Activated T-cell treated with anti-CD3 and anti-CD28 coated beads, Interleukin-2, amount 50 U/mL, for 24 hours (primary cell): ENCODE data around the gene CCP110.
"Not testable (repeated sequence)": the region's sequence is repeated elsewhere in the genome, so short reads cannot be mapped to it uniquely, and the experiment has no call there.

Experiments
- DNase-seq: peaks from one replicate; pipeline ENCODE4 v3.0.0-alpha.2; 2020
- H3K27ac Mint-ChIP-seq: 2 replicates; pipeline ENCODE4 v1.8.0; 2020; ENCODE audit warnings: mild to moderate bottlenecking, mixed read lengths
- H3K27me3 Mint-ChIP-seq: 2 replicates; pipeline ENCODE4 v1.8.0; 2020; ENCODE audit warnings: mixed read lengths
- H3K36me3 Mint-ChIP-seq: 2 replicates; pipeline ENCODE4 v1.8.0; 2020; ENCODE audit warnings: low read depth, mixed read lengths
- H3K4me1 Mint-ChIP-seq: 2 replicates; pipeline ENCODE4 v1.8.0; 2020; ENCODE audit warnings: low read depth, mixed read lengths
- H3K4me3 Mint-ChIP-seq: 2 replicates; pipeline ENCODE4 v1.8.0; 2020; ENCODE audit warnings: mild to moderate bottlenecking, moderate library complexity, mixed read lengths
- H3K9me3 Mint-ChIP-seq: 2 replicates; pipeline ENCODE4 v1.8.0; 2020; ENCODE audit warnings: mixed read lengths

CCP110 gene

DNA sequence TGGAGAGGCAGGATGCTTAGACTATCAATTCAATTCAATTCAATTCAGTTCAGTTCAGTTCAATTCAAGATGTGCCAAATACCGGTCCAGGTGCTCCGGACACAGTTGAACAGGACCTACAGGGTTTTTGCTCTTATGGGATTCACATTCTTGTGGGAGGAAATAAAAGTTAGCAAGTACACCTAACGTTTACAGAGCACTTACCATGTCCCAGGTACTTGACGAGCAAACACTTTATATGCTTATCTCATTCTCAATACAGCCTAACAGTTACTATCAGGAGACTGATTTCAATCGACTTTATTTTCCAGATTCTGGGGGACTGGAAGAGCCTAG, 1.4 kb upstream of the CCP110 start:
- no peak for DNase-seq
- H3K36me3 Mint-ChIP-seq = peaks cover 36% of the 10 kb centered on the region
- H3K4me3 Mint-ChIP-seq = peak overlapping the region; percentile 92
- H3K27ac Mint-ChIP-seq = peak overlapping the region; percentile 92
- no peaks in the 10 kb centered on the region for H3K9me3 Mint-ChIP-seq
- H3K4me1 Mint-ChIP-seq = peaks cover 57% of the 10 kb centered on the region
- no peaks in the 10 kb centered on the region for H3K27me3 Mint-ChIP-seq

DNA sequence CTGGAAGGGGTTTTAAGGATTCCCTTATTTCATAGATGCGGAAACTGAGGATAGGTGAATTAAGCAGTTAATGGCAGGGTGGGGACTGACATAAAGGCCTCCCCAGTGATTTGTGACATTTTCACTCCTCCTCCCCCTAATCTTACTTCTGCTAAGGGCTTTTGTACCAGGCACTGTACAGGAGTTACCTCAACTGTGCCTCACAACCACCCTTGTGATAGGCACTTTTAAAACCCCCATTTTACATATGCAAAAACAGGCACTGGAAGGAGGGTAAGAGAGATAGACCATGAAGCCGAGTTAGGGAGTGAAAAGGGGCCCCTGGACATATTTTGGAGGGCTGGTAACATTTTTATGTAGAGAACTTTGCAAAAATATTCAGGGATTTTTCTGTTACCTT, 982 bp upstream of the CCP110 start:
- Mint-ChIP-seq H3K36me3 (peaks cover 34% of the 10 kb centered on the region), H3K27ac (no peak overlapping the region), H3K27me3 (no peaks in the 10 kb centered on the region), H3K4me3 (no peak overlapping the region), H3K9me3 (no peaks in the 10 kb centered on the region), H3K4me1 (peaks cover 53% of the 10 kb centered on the region)
- DNase-seq = no peak

DNA sequence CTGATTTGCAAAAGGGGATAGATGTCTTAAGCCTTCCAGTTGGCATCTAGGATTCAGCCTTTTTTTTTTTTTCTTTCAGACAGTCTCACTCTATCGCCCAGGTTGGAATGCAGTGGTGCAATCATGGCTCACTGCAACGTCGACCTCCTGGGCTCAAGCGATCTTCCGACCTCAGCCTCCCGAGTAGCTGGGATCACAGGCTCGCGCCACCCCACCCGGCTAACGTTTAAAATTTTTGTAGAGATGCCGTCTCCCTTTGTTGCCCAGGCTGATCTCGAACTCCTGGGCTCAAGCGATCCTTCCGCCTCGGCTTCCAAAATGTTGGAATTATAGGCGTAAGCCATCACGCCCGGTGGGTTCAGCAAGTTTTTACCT, 571 bp upstream of the CCP110 start:
- Mint-ChIP-seq H3K36me3 (peaks cover 36% of the 10 kb centered on the region), H3K27ac (peak overlapping the region; percentile 63), H3K4me1 (peaks cover 51% of the 10 kb centered on the region), H3K9me3 (no peaks in the 10 kb centered on the region), H3K27me3 (no peaks in the 10 kb centered on the region), H3K4me3 (peak overlapping the region; percentile 91)
- no peak for DNase-seq

DNA sequence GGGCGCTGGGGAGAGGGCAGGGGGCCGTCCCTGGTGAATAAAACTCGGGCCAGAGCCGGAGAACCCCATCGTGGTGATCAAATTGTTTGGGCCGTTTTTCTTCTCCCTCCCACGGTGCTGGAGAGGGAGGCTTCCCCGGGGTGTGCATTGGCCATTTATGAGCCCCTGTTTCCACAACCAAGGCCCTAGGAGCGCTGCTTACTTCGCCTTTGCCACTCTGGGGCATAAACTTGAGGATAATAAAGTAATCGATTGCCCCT, 544 bp downstream of the CCP110 start:
- H3K36me3 Mint-ChIP-seq = peaks cover 38% of the 10 kb centered on the region
- peak overlapping the region; percentile 91 for H3K4me3 Mint-ChIP-seq
- H3K9me3 Mint-ChIP-seq = no peaks in the 10 kb centered on the region
- peaks cover 42% of the 10 kb centered on the region for H3K4me1 Mint-ChIP-seq
- no peaks in the 10 kb centered on the region for H3K27me3 Mint-ChIP-seq
- peak overlapping the region; percentile 70 for H3K27ac Mint-ChIP-seq
- DNase-seq = no peak

DNA sequence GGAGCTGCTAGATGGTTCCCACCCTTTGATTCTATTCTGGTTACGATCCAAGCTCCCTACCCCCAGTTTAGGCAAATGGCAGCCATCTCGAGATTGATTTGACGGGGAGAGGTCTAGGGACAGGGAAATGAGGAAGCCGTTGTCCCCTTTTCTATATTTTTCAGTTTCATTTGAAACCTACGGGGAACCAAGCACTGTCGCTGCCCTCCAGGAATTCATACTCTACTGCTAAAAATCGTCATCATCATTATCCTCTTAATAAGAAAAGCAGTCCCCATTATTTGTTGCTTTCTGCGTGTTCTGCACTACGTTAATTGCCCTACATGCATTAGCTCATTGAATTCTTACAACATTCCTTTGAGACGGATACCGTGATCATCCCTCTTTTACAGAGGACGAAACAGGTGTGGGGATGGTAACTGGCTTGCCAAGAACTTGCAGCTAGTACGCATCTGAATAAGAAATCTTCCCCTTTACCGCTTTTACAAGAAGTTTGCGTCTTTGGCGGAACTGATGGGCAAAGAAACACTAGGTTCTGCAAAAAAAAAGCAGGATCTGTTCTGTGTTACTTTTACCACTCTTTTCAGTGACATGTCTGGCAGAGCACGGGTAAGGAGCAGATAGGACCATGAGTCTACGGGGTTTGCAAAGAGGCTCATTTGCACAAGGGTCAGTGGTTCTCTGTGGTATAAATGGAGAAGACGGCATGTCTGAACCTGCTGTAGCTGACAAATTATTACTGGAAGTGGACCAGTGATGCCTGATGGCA, 1.1 kb downstream of the CCP110 start:
- no peaks in the 10 kb centered on the region for H3K9me3 Mint-ChIP-seq
- no peaks in the 10 kb centered on the region for H3K27me3 Mint-ChIP-seq
- DNase-seq = no peak
- peak overlapping the region; percentile 91 for H3K4me3 Mint-ChIP-seq
- H3K36me3 Mint-ChIP-seq = peaks cover 42% of the 10 kb centered on the region
- H3K4me1 Mint-ChIP-seq = peaks cover 38% of the 10 kb centered on the region
- peak overlapping the region; percentile 70 for H3K27ac Mint-ChIP-seq

GRCh38 chr16:19525385-19525723, 1.6 kb downstream of the CCP110 start:
- no peaks in the 10 kb centered on the region for H3K9me3 Mint-ChIP-seq

GRCh38 chr16:19527161-19527560, 3.4 kb downstream of the CCP110 start:
- DNase-seq = no peak
- Mint-ChIP-seq H3K27me3 (no peaks in the 10 kb centered on the region), H3K9me3 (no peaks in the 10 kb centered on the region), H3K4me3 (no peak overlapping the region), H3K36me3 (peaks cover 51% of the 10 kb centered on the region), H3K27ac (no peak overlapping the region), H3K4me1 (peaks cover 27% of the 10 kb centered on the region)

More at GRCh38 chr16:19525385-19525723, 1.6 kb downstream of the CCP110 start:
- H3K36me3 Mint-ChIP-seq = peaks cover 46% of the 10 kb centered on the region
- H3K4me3 Mint-ChIP-seq = peak overlapping the region; percentile 91
- DNase-seq = no peak
- no peak overlapping the region for H3K27ac Mint-ChIP-seq
- peaks cover 35% of the 10 kb centered on the region for H3K4me1 Mint-ChIP-seq
- H3K27me3 Mint-ChIP-seq = no peaks in the 10 kb centered on the region

- DNase-seq = no peak
- Mint-ChIP-seq H3K4me3 (no peak overlapping the region), H3K36me3 (peaks cover 65% of the 10 kb centered on the region), H3K27me3 (no peaks in the 10 kb centered on the region), H3K9me3 (no peaks in the 10 kb centered on the region), H3K27ac (no peak overlapping the region), H3K4me1 (peaks cover 19% of the 10 kb centered on the region)
These were observed 4.9 kb downstream of the CCP110 start for GRCh38 chr16:19528666-19529065.

DNA sequence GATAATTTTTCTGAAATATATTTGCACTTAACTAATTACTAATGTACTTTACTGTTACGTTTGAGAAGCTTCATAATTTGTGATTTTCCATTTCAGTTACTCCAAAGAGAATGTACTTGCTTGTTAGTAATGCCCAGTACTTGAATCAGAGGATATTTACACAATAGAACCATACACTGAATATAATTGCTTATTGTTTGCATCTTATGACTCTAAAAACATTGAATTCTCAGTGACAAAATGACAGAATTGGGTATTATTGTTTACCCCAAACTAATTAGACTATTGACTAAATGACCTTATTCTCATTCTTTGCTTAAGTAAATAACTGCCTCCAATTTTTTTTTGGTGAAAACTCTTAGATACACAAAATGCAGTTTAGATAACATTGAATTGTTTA, 8.9 kb downstream of the CCP110 start:
- Mint-ChIP-seq H3K27me3 (no peaks in the 10 kb centered on the region), H3K4me3 (no peak overlapping the region), H3K4me1 (peaks cover 4% of the 10 kb centered on the region), H3K27ac (no peak overlapping the region), H3K36me3 (peaks cover 87% of the 10 kb centered on the region), H3K9me3 (no peaks in the 10 kb centered on the region)
- DNase-seq = no peak

DNA sequence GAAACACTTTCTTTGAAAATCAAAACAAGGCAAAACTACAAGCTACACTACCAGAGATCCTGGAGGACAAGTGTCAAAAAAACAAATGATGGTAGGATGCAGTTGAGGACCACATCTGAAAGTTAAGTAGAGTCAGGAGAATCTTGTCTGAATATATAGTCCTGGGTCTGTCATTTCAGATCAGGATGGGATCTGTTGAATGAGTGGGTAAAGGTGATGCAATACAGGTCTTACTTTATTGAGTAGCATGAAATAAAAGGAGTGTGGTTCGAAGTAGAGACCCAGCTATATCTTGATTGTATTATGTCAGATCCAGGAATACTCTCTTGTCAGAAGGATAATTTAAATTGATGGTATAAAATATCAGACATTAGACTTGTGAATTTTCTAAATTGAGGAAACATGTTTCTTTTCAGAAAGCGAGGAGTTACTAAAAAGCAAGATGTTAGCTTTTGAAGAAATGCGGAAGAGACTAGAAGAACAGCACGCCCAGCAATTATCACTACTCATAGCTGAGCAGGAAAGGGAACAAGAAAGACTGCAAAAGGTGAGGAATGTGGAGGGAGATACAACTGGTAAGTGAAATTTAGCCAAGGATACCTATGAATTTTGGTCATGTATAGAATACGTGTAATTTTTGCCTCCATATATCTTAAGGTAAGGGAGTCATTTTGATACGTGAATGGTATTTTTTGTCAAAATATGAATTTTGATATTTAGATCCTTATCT, 16.7 kb downstream of the CCP110 start:
- peaks cover 91% of the 10 kb centered on the region for H3K36me3 Mint-ChIP-seq

DNA sequence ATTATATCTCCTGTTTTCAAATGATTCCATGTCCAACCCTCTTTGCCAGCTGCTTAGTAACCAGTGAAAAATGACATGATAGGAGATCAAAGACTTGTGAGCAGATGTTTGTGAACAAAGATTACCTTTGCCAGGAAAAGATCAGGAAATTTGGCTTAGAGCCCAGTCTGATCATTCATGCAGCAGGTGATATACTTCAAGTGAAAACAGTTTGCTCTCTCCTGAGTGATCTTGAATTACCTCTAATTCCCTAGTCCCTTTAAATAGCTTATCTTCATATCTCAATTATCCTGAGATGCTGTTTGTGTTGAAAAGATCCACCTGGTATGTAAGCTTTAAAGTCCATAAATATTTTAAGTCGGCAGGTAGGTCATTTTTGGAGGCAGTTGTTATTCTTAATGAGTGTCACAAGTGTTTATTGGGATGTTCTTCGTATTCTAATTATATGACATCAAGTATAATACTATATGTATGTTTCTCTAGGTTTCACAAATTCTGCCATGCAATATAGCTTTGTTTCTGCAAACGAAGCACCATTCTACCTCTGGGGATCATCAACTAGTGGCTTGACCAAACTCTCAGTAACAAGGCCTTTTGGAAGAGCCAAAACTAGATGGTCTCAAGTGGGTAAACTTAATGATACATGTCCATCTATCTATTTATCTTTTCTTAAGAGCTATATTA, 18.5 kb downstream of the CCP110 start:
- Mint-ChIP-seq H3K4me3 (no peak overlapping the region), H3K4me1 (no peaks in the 10 kb centered on the region), H3K27me3 (no peaks in the 10 kb centered on the region), H3K36me3 (peaks cover 88% of the 10 kb centered on the region), H3K27ac (no peak overlapping the region), H3K9me3 (no peaks in the 10 kb centered on the region)
- no peak for DNase-seq

More for the DNA sequence above, 16.7 kb downstream of the CCP110 start:
- Mint-ChIP-seq H3K27ac (no peak overlapping the region), H3K4me1 (no peaks in the 10 kb centered on the region), H3K4me3 (no peak overlapping the region), H3K9me3 (no peaks in the 10 kb centered on the region), H3K27me3 (no peaks in the 10 kb centered on the region)
- DNase-seq = no peak

- not testable (repeated sequence) for H3K27me3 Mint-ChIP-seq, DNase-seq, H3K4me1 Mint-ChIP-seq, H3K27ac Mint-ChIP-seq, H3K4me3 Mint-ChIP-seq, H3K9me3 Mint-ChIP-seq
- peaks cover 88% of the 10 kb centered on the region for H3K36me3 Mint-ChIP-seq
These were observed 19.7 kb downstream of the CCP110 start for GRCh38 chr16:19543278-19543996.

- Mint-ChIP-seq H3K4me3 (no peak overlapping the region), H3K27me3 (no peaks in the 10 kb centered on the region), H3K27ac (no peak overlapping the region), H3K9me3 (no peaks in the 10 kb centered on the region), H3K36me3 (peaks cover 87% of the 10 kb centered on the region), H3K4me1 (peaks cover 4% of the 10 kb centered on the region)
- no peak for DNase-seq
These were observed 24.4 kb downstream of the CCP110 start for GRCh38 chr16:19548144-19548543.

- Mint-ChIP-seq H3K9me3 (no peaks in the 10 kb centered on the region), H3K36me3 (peaks cover 78% of the 10 kb centered on the region), H3K4me1 (peaks cover 13% of the 10 kb centered on the region), H3K27ac (no peak overlapping the region), H3K27me3 (no peaks in the 10 kb centered on the region), H3K4me3 (no peak overlapping the region)
- DNase-seq = no peak
These were observed 25.9 kb downstream of the CCP110 start for GRCh38 chr16:19549673-19550072.
